Measurements from ENCODE around the gene MAGI2.

Gene MAGI2

GRCh38 chr7:78019447-78020135 is 1433.9 kb downstream of the MAGI2 start:
- no peak for TF ChIP-seq CTCF (IDR thresholded peaks at IDR 0.05; ENCODE audit: borderline replicate concordance, control extremely low read depth, extremely low read depth, insufficient read depth, missing control alignments)
- DNase-seq (ENCODE audit: low spot score): peak; percentile 85
- in situ Hi-C loops (cut with MboI; ENCODE audit: low sequenced_read_pairs, unreplicated experiment): no loop called here

GRCh38 chr7:78018641-78019446 is 1434.6 kb downstream of the MAGI2 start:
- DNase-seq (ENCODE audit: low spot score): no peak
- in situ Hi-C loops (cut with MboI; ENCODE audit: low sequenced_read_pairs, unreplicated experiment): no loop called here
- TF ChIP-seq CTCF (IDR thresholded peaks at IDR 0.05; ENCODE audit: borderline replicate concordance, control extremely low read depth, extremely low read depth, insufficient read depth, missing control alignments): no peak

GRCh38 chr7:78017591-78018100 is 1435.8 kb downstream of the MAGI2 start:
- in situ Hi-C loops (cut with MboI; ENCODE audit: low sequenced_read_pairs, unreplicated experiment): no loop called here
- TF ChIP-seq CTCF (IDR thresholded peaks at IDR 0.05; ENCODE audit: borderline replicate concordance, control extremely low read depth, extremely low read depth, insufficient read depth, missing control alignments): no peak
- DNase-seq (ENCODE audit: low spot score): no peak

- no peak for DNase-seq (ENCODE audit: low spot score)
- in situ Hi-C loops (cut with MboI; ENCODE audit: low sequenced_read_pairs, unreplicated experiment): no loop called here
- TF ChIP-seq CTCF (IDR thresholded peaks at IDR 0.05; ENCODE audit: borderline replicate concordance, control extremely low read depth, extremely low read depth, insufficient read depth, missing control alignments): no peak
These were observed 1437.8 kb downstream of the MAGI2 start for GRCh38 chr7:78015574-78016260.

GRCh38 chr7:78014401-78014800 is 1439.1 kb downstream of the MAGI2 start:
- in situ Hi-C loops (cut with MboI; ENCODE audit: low sequenced_read_pairs, unreplicated experiment): no loop called here
- TF ChIP-seq CTCF (IDR thresholded peaks at IDR 0.05; ENCODE audit: borderline replicate concordance, control extremely low read depth, extremely low read depth, insufficient read depth, missing control alignments): no peak
- no peak for DNase-seq (ENCODE audit: low spot score)

GRCh38 chr7:78013386-78013785 is 1440.1 kb downstream of the MAGI2 start:
- in situ Hi-C loops (cut with MboI; ENCODE audit: low sequenced_read_pairs, unreplicated experiment): no loop called here
- TF ChIP-seq CTCF (IDR thresholded peaks at IDR 0.05; ENCODE audit: borderline replicate concordance, control extremely low read depth, extremely low read depth, insufficient read depth, missing control alignments): no peak
- no peak for DNase-seq (ENCODE audit: low spot score)

All from GM13976 (cell line).